ENCODE data around the gene CD8A. TPM values are rescaled to one million over a fixed set of nuclear protein-coding genes. Genes with fewer than 3 reads are reported as not detected.

CD8A gene
- total and polyA plus RNA-seq, 3 experiments from 2014 or later = 359 to 924 (median 363) TPM

DNA sequence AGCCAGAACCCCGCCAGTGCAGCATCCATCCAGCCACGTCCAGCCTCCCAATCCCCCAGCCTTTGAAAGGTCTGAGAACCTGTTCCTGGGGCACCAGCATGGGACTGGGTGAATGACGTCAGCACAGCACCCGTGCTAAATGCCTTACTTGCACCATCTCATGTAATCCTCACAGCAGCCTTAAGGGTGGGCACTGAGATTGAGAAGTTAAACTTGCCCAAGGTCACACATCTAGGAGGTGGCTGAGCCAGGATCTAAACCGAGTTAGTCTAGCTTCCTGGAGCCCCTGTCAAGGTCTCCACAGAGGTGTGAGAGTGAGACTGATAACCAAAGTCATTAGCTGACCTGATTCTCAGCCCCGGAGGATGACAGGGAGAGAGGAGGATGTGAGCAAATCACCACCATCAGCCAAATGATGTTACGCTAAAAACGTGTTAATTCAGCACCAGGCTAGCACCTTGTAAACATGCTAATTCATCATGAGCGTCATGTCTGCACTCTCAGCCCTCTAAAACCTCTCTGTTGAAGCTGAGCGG, 4.6 kb downstream of the CD8A start:
- H3K27ac Mint-ChIP-seq = peak overlapping the region; percentile 94 to 100 (median 100)
- peak overlapping the region; percentile 32 for H3K4me3 ChIP-seq (ENCODE audit: low read length)
- H3K9me3 ChIP-seq (ENCODE audit: low read length) = no peaks in the 10 kb centered on the region
- H3K4me1 ChIP-seq (ENCODE audit: insufficient read depth, low read length) = peaks cover 47% of the 10 kb centered on the region
- CTCF ChIA-PET = interaction anchor here (0.9 to 11.1 kb wide), 10 partner anchors 9 to 40 kb away, joined by 3 to 132 read pairs (median 7); no protein-coding TSS in a partner anchor
- POLR2A ChIA-PET = interaction anchor here (0.5 to 4.3 kb wide), 12 partner anchors 9 to 1459 kb away, joined by 3 to 62 read pairs (median 6); partner anchors contain the start of gene KDM3A
- H3K27me3 Mint-ChIP-seq = peaks cover 0 to 14% of the 10 kb centered on the region in 2 donors
- peaks cover 23 to 68% (median 29%) of the 10 kb centered on the region in 3 donors for H3K36me3 Mint-ChIP-seq
- no peaks in the 10 kb centered on the region for H3K27me3 ChIP-seq (ENCODE audit: insufficient read depth, low read length, poor library complexity, severe bottlenecking)
- H3K4me3 Mint-ChIP-seq = peak overlapping the region; percentile 94 to 98 (median 95)
- H3K27ac ChIP-seq (ENCODE audit: low read depth, low read length) = peak overlapping the region; percentile 95
- peaks cover 0 to 4% (median 0%) of the 10 kb centered on the region in 5 donors for H3K9me3 Mint-ChIP-seq
- DNase-seq = peak; percentile 70 to 96 (median 88)
- H3K4me1 Mint-ChIP-seq = peaks cover 72 to 81% (median 77%) of the 10 kb centered on the region in 3 donors
- peaks cover 13% of the 10 kb centered on the region for H3K36me3 ChIP-seq (ENCODE audit: insufficient read depth, low read length)

DNA sequence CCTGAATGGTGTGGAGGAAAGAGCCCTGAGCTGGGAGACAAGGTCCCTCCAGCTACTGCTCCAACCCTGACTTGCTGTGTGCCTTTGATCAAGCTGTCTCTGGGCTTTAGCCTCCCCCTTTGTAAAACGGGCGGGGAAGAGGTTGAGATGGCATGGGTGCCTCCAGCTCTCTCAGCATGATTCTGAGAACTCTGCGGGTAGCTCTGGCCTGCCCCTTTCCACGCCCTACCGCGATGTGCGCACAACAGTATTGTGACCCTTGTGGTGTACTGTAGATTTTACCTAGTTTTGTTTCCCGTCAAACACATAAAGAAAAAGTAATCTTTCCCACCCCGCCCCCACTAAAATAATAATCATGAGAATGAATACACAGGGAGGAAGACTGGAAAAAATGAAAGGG, 5.3 kb downstream of the CD8A start:
- H3K36me3 Mint-ChIP-seq = peaks cover 23 to 64% (median 29%) of the 10 kb centered on the region in 3 donors
- peak overlapping the region; percentile 94 to 100 (median 100) for H3K27ac Mint-ChIP-seq
- peak overlapping the region; percentile 95 for H3K27ac ChIP-seq (ENCODE audit: low read depth, low read length)
- peak overlapping the region; percentile 94 to 98 (median 95) for H3K4me3 Mint-ChIP-seq
- CTCF ChIA-PET = interaction anchor here (1.3 to 11.1 kb wide), 8 partner anchors 10 to 40 kb away, joined by 3 to 132 read pairs (median 12); no protein-coding TSS in a partner anchor
- POLR2A ChIA-PET = interaction anchor here (0.5 to 4.3 kb wide), 12 partner anchors 9 to 1458 kb away, joined by 3 to 62 read pairs (median 6); partner anchors contain the start of gene KDM3A
- H3K4me1 ChIP-seq (ENCODE audit: insufficient read depth, low read length) = peaks cover 43% of the 10 kb centered on the region
- H3K9me3 Mint-ChIP-seq = peaks cover 0 to 4% (median 0%) of the 10 kb centered on the region in 5 donors
- H3K27me3 Mint-ChIP-seq = peaks cover 0 to 14% of the 10 kb centered on the region in 2 donors
- H3K4me1 Mint-ChIP-seq = peaks cover 69 to 77% (median 75%) of the 10 kb centered on the region in 3 donors
- peaks cover 13% of the 10 kb centered on the region for H3K36me3 ChIP-seq (ENCODE audit: insufficient read depth, low read length)
- H3K9me3 ChIP-seq (ENCODE audit: low read length) = no peaks in the 10 kb centered on the region
- peak; percentile 74 to 92 (median 91) for DNase-seq
- H3K4me3 ChIP-seq (ENCODE audit: low read length) = peak overlapping the region; percentile 32
- no peaks in the 10 kb centered on the region for H3K27me3 ChIP-seq (ENCODE audit: insufficient read depth, low read length, poor library complexity, severe bottlenecking)

DNA sequence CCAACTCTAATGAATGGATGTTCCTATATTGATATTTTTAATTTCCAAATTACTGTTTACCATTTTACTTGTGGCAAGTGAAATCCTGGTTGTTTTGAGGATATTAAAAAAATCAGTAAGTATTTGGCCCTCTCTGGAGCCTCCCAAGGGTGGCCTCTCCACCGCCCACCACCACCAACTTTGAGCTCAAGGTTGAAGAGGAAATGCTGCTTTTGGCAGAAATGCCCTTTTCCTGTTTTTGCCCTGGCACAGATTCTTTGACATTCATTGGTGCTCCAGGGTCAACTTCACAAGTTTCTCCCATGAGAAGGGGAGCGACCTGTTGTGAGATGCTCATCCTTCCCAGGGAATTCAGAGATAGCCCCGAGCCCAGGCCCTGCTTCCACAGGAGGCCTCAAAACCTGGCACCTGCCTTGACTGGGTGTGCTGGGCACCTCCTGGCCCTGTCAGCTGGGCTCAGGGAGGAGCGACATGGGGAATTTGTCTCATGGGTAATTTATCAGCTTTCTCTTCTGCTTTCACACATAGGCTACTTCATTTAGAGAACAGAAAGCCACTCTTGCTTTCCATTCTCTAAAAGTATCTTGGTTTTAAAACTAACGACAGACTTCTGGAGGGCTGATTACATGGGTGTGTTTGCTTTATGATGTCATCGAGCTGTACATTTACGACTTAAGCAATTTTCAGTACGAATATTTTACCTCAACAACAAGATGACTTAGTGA, 6.9 kb downstream of the CD8A start:
- POLR2A ChIA-PET = interaction anchor here (0.6 to 4.3 kb wide), 4 partner anchors 9 to 451 kb away, joined by 3 to 62 read pairs (median 4); no protein-coding TSS in a partner anchor
- Mint-ChIP-seq H3K9me3 (peaks cover 0 to 4% (median 0%) of the 10 kb centered on the region in 5 donors), H3K27ac (peak overlapping the region; percentile 94 to 100 (median 100)), H3K4me1 (peaks cover 66 to 79% (median 77%) of the 10 kb centered on the region in 3 donors), H3K27me3 (peaks cover 0 to 14% of the 10 kb centered on the region in 2 donors), H3K4me3 (peak overlapping the region; percentile 3 to 96 (median 46)), H3K36me3 (peaks cover 19 to 51% (median 27%) of the 10 kb centered on the region in 3 donors)
- H3K36me3 ChIP-seq (ENCODE audit: insufficient read depth, low read length) = peaks cover 10% of the 10 kb centered on the region
- no peak overlapping the region for H3K4me3 ChIP-seq (ENCODE audit: low read length)
- peaks cover 43% of the 10 kb centered on the region for H3K4me1 ChIP-seq (ENCODE audit: insufficient read depth, low read length)
- peak overlapping the region; percentile 29 for H3K27ac ChIP-seq (ENCODE audit: low read depth, low read length)
- H3K27me3 ChIP-seq (ENCODE audit: insufficient read depth, low read length, poor library complexity, severe bottlenecking) = no peaks in the 10 kb centered on the region
- no peaks in the 10 kb centered on the region for H3K9me3 ChIP-seq (ENCODE audit: low read length)
- CTCF ChIA-PET = interaction anchor here (1.0 to 11.1 kb wide), 2 partner anchors 10 to 24 kb away, joined by 5 to 132 read pairs; no protein-coding TSS in a partner anchor
- peak in 2 of 5 donors; percentile 35 to 73 for DNase-seq

DNA sequence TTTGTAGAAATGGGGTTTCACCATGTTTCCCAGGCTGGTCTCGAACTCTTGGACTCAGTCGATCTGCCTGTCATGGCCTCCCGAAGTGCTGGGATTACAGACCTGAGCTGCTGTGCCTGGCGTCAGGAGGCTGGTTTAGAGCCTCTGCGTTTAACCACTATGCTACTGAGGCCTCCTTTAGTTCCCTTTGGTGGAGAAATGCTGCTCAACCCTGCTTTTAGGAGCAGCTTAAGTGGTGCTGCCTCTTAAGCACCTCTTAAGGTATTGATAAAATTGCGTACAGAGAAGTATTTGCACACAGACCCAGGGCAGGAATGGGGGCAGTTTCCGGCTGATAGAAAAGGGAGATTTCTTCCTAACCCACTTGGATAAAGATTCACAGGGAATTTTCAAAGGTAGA, 8.0 kb downstream of the CD8A start:
- no peak overlapping the region for H3K4me3 Mint-ChIP-seq
- peaks cover 56 to 69% (median 67%) of the 10 kb centered on the region in 3 donors for H3K4me1 Mint-ChIP-seq
- Histone ChIP-seq H3K4me1 (ENCODE audit: insufficient read depth, low read length) (peaks cover 38% of the 10 kb centered on the region), H3K36me3 (ENCODE audit: insufficient read depth, low read length) (peaks cover 10% of the 10 kb centered on the region), H3K4me3 (ENCODE audit: low read length) (no peak overlapping the region), H3K27ac (ENCODE audit: low read depth, low read length) (no peak overlapping the region), H3K27me3 (ENCODE audit: insufficient read depth, low read length, poor library complexity, severe bottlenecking) (no peaks in the 10 kb centered on the region), H3K9me3 (ENCODE audit: low read length) (no peaks in the 10 kb centered on the region)
- H3K36me3 Mint-ChIP-seq = peaks cover 10 to 41% (median 21%) of the 10 kb centered on the region in 3 donors
- ChIA-PET CTCF (interaction anchor here (0.7 to 11.1 kb wide), 3 partner anchors 9 to 25 kb away, joined by 3 to 132 read pairs (median 4); no protein-coding TSS in a partner anchor), POLR2A (interaction anchor here (0.6 to 1.8 kb wide), 2 partner anchors 8 to 25 kb away, joined by 3 to 5 read pairs; no protein-coding TSS in a partner anchor)
- H3K27me3 Mint-ChIP-seq = peaks cover 0 to 9% of the 10 kb centered on the region in 2 donors
- no peak for DNase-seq
- peak overlapping the region; percentile 94 to 100 (median 100) for H3K27ac Mint-ChIP-seq
- peaks cover 0 to 2% (median 0%) of the 10 kb centered on the region in 5 donors for H3K9me3 Mint-ChIP-seq

DNA sequence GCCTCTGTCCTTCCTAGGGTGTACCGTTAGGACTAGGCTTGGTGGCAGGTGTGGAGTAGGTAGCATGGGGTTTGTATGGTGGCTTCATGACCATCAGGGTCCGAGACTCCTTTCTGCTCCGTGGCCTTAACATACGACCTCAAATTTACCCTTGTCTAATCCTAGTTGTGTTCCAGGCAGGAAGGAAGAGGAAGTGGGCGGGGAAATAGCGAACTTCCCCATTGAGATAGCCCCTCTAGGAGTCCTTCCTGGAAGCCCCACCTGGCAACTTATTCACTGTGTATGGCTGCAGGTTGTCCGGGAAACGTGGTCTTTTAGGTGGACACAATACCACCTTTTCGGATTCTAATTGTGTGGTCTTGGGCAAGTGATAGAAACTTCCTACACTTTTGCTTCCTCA, 9.3 kb downstream of the CD8A start:
- H3K27ac Mint-ChIP-seq = peak overlapping the region in 7 of 8 donors; percentile 19 to 100 (median 89)
- ChIA-PET CTCF (interaction anchor here (0.6 to 11.1 kb wide), 4 partner anchors 13 to 26 kb away, joined by 3 to 132 read pairs (median 8); no protein-coding TSS in a partner anchor), POLR2A (interaction anchor here (0.6 to 0.9 kb wide), 2 partner anchors 16 to 212 kb away, joined by 3 to 5 read pairs; no protein-coding TSS in a partner anchor)

DNA sequence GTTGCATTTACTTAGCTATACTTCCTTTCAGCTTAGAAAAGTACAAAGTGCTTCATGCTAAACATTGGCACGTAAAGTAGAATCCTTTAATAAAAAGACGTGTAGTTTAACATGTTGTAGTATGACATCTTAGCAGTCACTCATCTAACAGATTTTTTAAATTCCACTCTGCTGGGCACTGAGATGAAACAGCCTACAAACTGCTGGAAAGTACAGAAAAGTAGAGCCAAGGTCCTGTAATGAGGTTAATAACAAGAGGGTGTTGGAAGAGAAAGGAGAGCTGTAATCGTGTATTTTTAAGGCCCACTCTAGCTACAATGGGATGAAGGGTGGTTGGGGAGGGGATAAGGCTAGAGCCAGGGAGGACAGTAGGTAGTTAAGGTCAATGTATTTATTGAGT, 10.7 kb downstream of the CD8A start:
- peaks cover 0 to 35% (median 11%) of the 10 kb centered on the region in 3 donors for H3K36me3 Mint-ChIP-seq
- ChIA-PET POLR2A (interaction anchor here (0.7 kb wide), 1 partner anchor 35 kb away, joined by 4 read pairs; no protein-coding TSS in a partner anchor), CTCF (interaction anchor here (11.1 kb wide), 1 partner anchor 28 kb away, joined by 132 read pairs; no protein-coding TSS in a partner anchor)
- H3K27ac ChIP-seq (ENCODE audit: low read depth, low read length) = no peak overlapping the region
- H3K27ac Mint-ChIP-seq = peak overlapping the region in 4 of 8 donors; percentile 2 to 80 (median 45)
- peaks cover 31 to 43% (median 42%) of the 10 kb centered on the region in 3 donors for H3K4me1 Mint-ChIP-seq
- H3K4me1 ChIP-seq (ENCODE audit: insufficient read depth, low read length) = peaks cover 19% of the 10 kb centered on the region
- no peak overlapping the region for H3K4me3 Mint-ChIP-seq
- DNase-seq = no peak
- no peaks in the 10 kb centered on the region for H3K27me3 ChIP-seq (ENCODE audit: insufficient read depth, low read length, poor library complexity, severe bottlenecking)
- H3K9me3 Mint-ChIP-seq = no peaks in the 10 kb centered on the region
- H3K36me3 ChIP-seq (ENCODE audit: insufficient read depth, low read length) = peaks cover 10% of the 10 kb centered on the region
- H3K27me3 Mint-ChIP-seq = peaks cover 0 to 3% of the 10 kb centered on the region in 2 donors
- no peak overlapping the region for H3K4me3 ChIP-seq (ENCODE audit: low read length)
- H3K9me3 ChIP-seq (ENCODE audit: low read length) = no peaks in the 10 kb centered on the region

More for the DNA sequence above, 9.3 kb downstream of the CD8A start:
- H3K27me3 ChIP-seq (ENCODE audit: insufficient read depth, low read length, poor library complexity, severe bottlenecking) = no peaks in the 10 kb centered on the region
- H3K9me3 ChIP-seq (ENCODE audit: low read length) = no peaks in the 10 kb centered on the region
- no peaks in the 10 kb centered on the region for H3K9me3 Mint-ChIP-seq
- H3K4me1 Mint-ChIP-seq = peaks cover 45 to 56% (median 56%) of the 10 kb centered on the region in 3 donors
- H3K27ac ChIP-seq (ENCODE audit: low read depth, low read length) = no peak overlapping the region
- H3K36me3 Mint-ChIP-seq = peaks cover 7 to 38% (median 17%) of the 10 kb centered on the region in 3 donors
- H3K4me1 ChIP-seq (ENCODE audit: insufficient read depth, low read length) = peaks cover 29% of the 10 kb centered on the region
- DNase-seq = no peak
- H3K4me3 ChIP-seq (ENCODE audit: low read length) = no peak overlapping the region
- H3K27me3 Mint-ChIP-seq = peaks cover 0 to 4% of the 10 kb centered on the region in 2 donors
- peaks cover 10% of the 10 kb centered on the region for H3K36me3 ChIP-seq (ENCODE audit: insufficient read depth, low read length)
- no peak overlapping the region for H3K4me3 Mint-ChIP-seq

DNA sequence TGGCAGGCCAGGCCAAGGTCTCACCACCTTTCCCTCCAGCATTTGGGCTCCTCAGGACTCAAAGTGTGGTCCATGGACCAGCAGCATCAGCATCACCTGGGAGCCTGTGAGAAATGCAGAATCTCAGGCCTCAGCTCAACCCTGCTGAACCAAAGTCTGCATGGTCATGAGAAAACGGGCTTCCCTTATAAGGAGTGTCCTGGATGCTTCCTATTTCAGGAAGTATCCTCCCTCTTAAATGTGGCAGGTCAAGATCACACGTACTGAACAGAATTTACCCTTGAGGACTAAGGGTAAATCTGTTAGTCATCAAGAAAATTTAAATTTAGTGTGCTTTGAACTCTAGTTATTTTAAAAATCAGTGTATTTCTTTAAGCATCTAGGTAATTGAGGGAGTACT, 11.8 kb downstream of the CD8A start:
- CTCF ChIA-PET = interaction anchor here (11.1 kb wide), 1 partner anchor 29 kb away, joined by 132 read pairs; no protein-coding TSS in a partner anchor
- Mint-ChIP-seq H3K36me3 (peaks cover 0 to 35% (median 10%) of the 10 kb centered on the region in 3 donors), H3K4me3 (no peak overlapping the region), H3K27me3 (peaks cover 0 to 1% of the 10 kb centered on the region in 2 donors), H3K27ac (no peak overlapping the region), H3K4me1 (peaks cover 21 to 32% (median 32%) of the 10 kb centered on the region in 3 donors), H3K9me3 (no peaks in the 10 kb centered on the region)
- Histone ChIP-seq H3K4me1 (ENCODE audit: insufficient read depth, low read length) (peaks cover 9% of the 10 kb centered on the region), H3K9me3 (ENCODE audit: low read length) (no peaks in the 10 kb centered on the region), H3K27ac (ENCODE audit: low read depth, low read length) (no peak overlapping the region), H3K4me3 (ENCODE audit: low read length) (no peak overlapping the region), H3K27me3 (ENCODE audit: insufficient read depth, low read length, poor library complexity, severe bottlenecking) (no peaks in the 10 kb centered on the region), H3K36me3 (ENCODE audit: insufficient read depth, low read length) (peaks cover 3% of the 10 kb centered on the region)
- POLR2A ChIA-PET = no interaction called here
- DNase-seq = no peak

Data from CD8-positive, alpha-beta memory T cell (primary cell).